HG03520 (cell line): ENCODE results near the gene MAD1L1.
"Not testable (repeated sequence)": the region's sequence is repeated elsewhere in the genome, so short reads cannot be mapped to it uniquely, and the experiment has no call there.

Experiments
- ATAC-seq: cut with Tn5 transposase; IDR thresholded peaks from one replicate; pipeline ENCODE4 v1.9.1; 2021; ENCODE audit warnings: mild to moderate bottlenecking, moderate library complexity; ENCODE audit not compliant: unreplicated experiment

The MAD1L1 gene

GRCh38 chr7:2006921-2007381, 225.8 kb downstream of the MAD1L1 start:
- ATAC-seq = no peak

DNA sequence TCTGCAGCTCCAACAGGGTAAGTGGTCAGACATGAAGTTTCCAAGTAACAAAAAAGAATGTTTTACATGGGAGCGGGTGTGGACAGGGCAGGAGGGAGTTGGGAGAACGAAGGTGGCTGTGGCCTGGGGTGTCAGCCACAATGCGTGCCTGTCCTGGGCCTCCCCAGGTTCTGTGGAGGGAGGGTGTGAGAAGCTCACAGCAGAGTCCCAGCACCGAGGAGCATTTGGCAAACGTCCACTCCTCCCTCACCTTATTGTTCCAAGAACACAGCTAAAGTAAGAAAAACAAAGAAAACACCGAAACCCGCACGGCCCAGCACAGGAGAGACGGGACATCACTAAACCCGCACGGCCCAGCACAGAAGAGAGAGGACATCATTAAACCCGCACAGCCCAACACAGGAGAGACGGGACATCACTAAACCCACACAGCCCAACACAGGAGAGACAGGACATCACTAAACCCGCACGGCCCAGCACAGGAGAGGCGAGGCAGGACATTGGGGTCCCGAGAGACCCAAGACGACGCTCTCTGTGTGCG, 226.4 kb downstream of the MAD1L1 start:
- no peak for ATAC-seq

DNA sequence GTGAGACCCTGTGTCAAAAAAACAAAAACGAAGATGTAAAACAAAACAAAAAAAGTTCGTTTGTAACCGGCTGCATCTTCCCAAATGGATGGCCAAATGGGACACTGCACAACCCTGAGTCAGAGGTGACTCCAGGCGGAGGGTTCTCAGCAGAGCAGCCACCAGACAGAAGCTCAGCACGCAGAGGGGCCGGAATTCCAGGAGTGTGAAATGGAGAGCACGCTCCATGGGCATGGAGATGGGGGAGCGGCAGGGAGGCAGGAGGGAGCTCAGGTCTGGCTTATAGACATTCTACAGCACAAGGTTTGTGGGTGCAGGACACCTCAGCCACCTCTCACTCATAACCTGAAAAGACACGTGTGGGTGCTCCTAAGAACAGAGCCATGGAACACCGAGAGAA, 227.0 kb downstream of the MAD1L1 start:
- ATAC-seq = no peak

GRCh38 chr7:2004841-2005725, 227.7 kb downstream of the MAD1L1 start:
- no peak for ATAC-seq

DNA sequence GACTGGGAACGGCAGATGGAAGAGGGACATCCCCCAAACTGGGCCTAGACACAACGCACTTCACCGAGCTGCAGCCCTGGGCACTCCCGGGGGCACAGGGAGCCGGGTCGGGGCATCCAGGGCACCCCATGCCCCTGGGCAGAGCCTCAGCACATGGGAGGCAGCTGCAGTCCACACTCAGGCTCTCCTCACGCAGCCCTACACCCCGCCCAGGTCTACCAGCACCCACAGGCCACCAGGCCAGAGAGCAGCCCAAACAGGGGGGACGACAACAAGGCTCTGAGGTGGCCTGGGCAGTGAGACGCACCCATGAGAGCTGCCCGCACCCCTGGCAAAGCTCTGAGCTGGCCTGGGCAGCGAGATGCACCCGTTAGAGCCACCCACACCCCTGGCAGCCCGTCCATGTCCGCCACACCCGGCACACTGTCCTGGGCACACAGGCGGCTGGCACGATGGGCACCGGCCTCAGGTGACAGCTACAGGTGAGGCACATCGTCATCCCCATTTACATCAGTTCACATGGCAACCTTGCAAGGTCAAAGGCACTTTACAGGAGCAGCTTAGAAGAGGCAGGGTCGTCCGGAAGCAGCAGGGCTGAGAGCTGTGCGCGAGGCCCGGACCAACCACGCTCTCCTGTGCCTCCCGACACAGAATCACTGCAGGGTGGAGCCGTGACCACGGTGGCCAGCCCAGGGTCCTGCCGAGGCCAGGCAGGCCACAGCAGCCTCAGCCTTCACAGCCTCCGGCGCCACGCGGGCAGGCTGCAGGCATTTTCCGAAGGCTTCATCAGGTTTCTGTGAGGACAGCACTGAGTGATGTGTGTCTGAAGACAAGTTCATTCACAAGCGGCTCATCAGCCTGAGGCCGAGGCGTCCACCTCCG, 228.6 kb downstream of the MAD1L1 start:
- ATAC-seq = no peak

GRCh38 chr7:2003451-2003930, 229.3 kb downstream of the MAD1L1 start:
- ATAC-seq = no peak

- no peak for ATAC-seq
Observed at GRCh38 chr7:2002561-2003450, 229.9 kb downstream of the MAD1L1 start.

GRCh38 chr7:2001601-2002442, 230.9 kb downstream of the MAD1L1 start:
- ATAC-seq = no peak

GRCh38 chr7:2000746-2001321, 231.9 kb downstream of the MAD1L1 start:
- ATAC-seq = no peak

DNA sequence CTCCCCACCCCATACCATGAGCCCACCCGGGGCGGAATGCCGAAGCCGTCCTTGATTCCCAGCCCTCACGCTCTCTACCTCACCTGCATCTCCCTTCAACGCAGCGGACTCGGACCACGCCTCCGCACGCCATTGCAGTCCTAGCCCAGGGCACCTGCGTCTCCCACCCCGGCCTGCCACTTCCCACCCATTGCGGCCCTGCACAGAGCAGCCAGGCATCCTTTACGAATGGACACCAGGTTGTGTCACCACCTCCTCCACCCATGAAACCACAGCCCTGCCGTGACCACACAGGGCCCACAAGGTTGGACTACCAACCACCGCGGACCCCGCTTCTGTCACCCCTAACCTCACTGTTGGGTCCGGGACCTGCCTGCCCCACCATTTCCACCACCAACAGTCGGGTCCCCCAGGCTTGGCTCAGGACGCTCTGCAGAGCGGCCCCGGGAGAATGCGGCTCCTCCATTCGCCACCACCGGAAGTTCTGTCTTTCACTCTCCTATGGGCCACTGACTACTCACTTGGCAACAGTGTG, 232.5 kb downstream of the MAD1L1 start:
- no peak for ATAC-seq

DNA sequence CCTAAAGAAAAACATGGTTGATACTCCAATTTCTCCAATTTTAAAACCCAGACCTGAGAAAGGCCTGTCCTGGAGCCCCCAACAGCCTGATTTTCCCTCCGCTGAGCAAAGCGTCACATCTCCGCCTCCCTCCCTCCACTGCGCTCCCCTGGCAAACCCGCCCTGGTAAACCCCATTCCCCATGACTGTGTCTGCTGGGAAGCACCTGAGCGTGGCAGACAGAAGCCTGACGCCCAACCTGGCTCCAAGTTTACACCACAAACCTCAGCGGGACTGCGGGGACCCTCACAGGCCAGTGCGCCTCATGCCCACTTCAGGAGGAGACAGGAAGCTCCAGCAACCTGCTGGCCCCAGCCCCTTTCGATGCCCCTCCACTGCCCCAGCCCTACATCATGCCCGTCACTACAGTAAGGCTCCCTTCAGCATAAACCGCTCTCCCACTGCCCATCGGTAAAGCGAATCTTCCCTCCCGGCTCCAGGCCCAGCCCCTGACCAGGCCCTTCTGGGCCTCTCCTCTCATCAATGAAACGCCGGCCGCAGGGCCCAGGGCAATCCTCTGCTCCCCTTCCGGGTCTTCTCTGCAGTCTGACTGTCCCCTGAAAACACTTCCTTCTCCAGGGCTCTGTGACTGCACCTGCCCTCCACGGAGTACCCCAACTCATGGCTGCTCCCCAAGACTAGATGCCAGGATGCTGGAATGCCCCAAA, 233.3 kb downstream of the MAD1L1 start:
- ATAC-seq = no peak

DNA sequence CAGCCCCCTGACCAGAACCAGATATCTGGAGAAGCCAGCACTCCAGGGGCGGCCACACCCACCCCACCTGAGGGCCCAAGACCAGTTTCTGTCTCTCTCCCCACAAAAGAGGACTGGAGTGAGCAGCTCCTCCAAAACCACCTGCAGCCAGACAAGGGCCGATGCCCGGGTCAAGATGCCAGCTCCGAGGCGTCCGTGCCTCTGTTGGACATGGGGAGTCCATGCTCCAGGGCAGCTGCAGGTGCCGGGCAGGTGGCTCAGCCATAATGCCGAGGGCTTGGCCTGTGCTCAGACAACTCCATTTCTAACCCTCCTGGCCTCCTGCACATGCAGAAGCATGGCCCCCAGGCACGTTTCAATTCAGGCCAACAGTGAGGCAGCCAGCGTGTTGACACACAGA, 234.6 kb downstream of the MAD1L1 start:
- ATAC-seq = no peak

GRCh38 chr7:1997537-1998076, 235.1 kb downstream of the MAD1L1 start:
- ATAC-seq = no peak

- ATAC-seq = no peak
Observed at GRCh38 chr7:1996816-1997215, 235.9 kb downstream of the MAD1L1 start.

DNA sequence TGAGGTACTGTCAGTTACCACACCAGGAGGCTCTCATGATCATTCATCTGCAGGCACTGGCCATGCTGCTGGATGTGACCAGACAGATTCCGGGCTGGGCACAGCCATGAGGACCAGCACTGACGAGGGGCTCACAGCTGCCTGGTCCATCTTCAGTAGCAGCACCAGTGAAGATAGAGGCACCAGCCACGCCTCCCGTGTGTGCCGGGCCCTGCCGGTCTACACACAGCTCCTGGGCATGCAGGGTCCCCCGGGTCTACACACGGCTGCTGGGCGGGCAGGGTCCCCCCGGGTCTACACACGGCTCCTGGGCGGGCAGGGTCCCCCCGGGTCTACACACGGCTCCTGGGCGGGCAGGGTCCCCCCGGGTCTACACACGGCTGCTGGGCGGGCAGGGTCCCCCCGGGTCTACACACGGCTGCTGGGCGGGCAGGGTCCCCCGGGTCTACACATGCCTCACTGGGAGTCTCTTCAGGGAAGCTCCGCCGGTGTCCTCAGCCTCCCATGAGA, 236.8 kb downstream of the MAD1L1 start:
- not testable (repeated sequence) for ATAC-seq

DNA sequence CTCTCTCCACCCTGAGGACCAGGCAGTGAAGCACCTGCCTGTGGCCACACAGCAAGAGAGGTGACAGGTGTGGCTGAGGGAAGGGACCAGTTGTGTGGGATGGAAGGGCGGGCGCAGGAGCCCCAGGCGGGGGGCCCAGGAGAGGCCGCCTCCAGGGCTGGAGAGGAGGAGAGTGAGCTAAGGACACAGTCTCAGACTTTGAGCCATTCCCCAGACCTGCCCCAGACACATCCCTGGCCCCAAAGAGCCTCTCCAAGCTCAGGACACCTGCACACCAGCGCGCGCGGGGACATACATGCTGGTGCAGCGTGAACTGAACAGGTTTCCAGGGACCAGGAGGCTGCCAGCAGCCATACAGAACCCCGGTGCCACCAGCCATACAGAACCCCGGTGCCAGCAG, 237.3 kb downstream of the MAD1L1 start:
- ATAC-seq = no peak

- no peak for ATAC-seq
Observed at GRCh38 chr7:1994931-1995330, 237.8 kb downstream of the MAD1L1 start.
